ENCODE data around the gene PTPRN2.
"Not testable (repeated sequence)": the region's sequence is repeated elsewhere in the genome, so short reads cannot be mapped to it uniquely, and the experiment has no call there.

Gene PTPRN2

DNA sequence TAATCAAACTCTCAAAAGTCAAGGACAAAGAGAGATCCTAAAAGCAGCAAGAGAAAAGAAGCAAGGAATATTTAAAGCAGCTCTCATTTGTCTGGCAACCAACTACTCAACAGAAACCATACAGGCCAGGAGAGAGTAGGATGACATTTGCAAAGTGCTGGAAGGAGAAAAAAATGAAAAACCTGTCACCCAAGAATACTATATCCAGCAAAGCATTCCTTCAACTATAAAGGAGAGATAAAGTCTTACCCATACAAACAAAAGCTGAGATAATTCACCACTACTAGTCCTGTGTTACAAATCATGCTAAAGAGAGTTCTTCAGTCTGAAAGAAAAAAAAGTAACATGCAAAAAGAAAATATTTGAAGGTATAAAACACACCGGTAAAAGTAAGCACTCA, 357.7 kb downstream of the PTPRN2 start:
- DNase-seq (ENCODE audit: low spot score) = no peak

DNA sequence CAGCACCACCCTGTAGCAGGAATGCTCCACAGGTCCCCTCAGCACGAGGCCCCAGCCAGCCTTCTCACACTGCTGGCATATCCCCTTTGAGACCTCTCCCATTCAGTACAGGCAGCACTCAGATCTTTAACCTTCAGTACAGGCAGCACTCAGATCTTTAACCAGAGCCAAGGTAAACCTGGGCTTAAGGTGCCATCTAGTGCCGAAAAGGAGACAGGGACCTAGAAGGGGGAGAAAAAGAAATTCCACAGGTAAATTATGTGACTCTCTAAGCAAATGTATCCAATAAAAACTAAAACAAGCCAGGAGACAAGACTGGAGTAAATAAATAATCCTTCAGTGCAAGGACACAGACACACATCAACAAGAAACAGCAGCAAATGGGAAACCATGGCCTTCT, 358.6 kb downstream of the PTPRN2 start:
- peak; percentile 22 for DNase-seq (ENCODE audit: low spot score)

DNA sequence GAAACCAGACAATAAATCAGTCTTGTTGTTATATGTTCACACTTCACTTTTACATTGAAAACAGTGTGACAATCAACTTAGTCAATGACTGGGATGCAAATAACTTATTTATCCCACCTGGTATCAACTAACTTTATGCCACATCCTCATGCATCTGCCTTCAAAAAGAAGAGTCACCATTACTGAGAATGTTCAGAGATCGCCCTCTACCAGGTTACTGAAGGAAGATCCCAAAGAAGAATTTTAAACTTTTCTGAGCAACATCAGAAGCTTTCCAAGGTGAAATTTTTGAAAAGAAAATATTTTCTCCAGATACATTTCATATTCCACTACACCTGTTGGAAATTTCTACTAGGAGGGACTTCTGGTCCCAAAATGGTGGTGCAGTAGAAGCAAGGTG, 359.5 kb downstream of the PTPRN2 start:
- DNase-seq (ENCODE audit: low spot score) = no peak

DNA sequence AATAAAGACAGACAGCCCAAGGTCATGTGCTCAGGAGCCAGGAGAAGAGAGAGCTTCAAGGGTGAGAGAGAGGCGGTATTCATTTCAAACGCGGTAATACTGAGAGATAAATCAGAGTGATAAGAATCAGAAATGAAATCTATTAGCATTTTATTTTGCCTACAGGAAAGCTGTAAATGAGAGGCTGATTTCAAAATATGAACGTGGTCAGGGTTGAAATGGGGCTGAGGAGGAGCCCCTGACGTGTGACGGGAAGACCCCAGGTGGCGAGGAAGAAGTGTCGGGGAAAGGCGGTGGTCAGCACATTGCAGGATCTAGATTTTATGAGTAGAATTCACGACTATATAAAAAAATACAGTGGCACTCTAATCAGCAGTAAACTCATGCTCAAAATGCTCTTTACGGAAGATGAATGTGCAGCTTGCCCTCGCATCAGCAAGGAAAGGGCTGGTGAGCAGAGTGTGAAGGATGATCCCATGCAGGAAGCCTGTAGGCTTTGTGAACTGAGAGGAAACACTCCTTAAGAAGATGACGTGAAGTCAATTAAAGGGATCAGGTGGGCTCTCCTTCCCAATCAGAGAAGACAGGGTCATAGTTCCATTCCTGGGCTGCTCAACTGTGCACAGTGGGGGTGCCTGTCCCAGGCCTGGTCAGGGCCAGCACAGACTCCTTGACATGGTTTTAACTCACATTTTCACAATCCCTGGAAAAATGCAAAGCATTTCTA, 360.2 kb downstream of the PTPRN2 start:
- DNase-seq (ENCODE audit: low spot score) = no peak

DNA sequence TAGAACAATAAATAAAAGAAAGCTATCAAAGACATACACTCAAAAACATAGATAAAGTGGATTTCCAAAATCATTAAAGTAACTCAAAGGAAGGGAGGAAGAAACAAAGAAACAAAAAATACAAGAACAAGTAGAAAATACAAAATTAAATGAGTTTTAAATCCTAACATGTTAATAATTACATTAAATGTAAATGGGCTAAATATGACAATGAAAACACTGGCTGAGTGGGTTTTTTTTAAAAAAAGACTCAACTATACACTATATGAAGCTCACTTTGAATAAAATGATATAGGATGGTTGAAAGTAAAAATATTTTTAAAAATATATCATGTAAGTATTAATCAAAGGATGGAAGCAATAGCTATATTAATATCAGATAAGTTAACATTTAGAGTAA, 371.4 kb downstream of the PTPRN2 start:
- no peak for DNase-seq (ENCODE audit: low spot score)

DNA sequence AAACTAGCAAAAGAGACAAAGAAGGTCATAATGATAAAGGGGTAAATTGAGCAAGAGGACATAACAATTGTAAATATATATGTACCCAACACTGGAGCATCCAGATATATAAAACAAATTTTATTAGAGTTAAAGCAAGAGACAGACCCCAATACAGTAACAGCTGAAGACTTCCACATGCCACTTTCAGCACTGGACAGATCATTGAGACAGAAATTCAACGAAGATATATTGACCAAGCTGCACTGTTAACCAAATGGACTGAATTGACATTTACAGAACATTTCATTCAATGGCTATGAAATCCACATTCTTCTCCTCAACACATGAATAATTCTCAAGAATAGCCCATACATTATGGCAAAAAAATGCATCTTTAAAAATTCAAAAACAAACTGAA, 378.2 kb downstream of the PTPRN2 start:
- DNase-seq (ENCODE audit: low spot score) = no peak

DNA sequence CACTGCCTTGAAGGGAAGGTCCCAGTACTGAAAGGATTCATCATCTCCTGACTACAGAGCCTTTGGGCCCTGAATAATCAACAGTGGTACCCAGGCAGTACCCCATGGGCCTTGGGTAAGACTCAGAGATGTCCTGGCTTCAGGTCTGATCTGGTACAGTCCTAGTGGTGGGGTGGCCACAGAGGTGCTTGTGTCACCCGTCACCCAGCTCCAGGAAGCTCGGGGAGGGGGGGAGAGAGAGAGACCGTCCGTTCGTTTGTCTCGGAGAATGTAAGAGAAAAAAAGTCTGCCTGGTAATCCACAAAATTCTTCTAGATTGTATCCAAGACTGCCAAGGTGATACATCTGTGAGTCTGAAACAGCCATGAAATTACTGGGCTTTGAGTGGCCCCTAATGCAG, 381.3 kb downstream of the PTPRN2 start:
- no peak for DNase-seq (ENCODE audit: low spot score)

DNA sequence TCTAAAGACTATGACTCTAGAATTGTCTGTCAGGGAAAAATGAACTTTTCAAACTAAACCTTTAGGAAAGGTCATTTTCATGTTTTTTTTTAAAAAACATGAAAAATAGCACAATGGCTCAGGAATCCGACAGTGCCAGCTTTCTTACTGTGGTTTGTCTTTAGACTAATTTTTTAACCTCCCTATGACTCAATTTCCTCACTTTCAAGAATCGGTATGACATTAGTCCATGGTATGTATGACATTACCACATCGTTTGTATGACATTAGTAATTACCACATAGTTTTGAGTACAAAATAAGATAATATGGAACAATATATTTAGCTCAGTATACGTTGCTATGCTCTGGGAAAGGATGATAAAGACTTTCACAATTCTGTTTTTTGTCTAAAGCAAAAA, 383.2 kb downstream of the PTPRN2 start:
- no peak for DNase-seq (ENCODE audit: low spot score)

DNA sequence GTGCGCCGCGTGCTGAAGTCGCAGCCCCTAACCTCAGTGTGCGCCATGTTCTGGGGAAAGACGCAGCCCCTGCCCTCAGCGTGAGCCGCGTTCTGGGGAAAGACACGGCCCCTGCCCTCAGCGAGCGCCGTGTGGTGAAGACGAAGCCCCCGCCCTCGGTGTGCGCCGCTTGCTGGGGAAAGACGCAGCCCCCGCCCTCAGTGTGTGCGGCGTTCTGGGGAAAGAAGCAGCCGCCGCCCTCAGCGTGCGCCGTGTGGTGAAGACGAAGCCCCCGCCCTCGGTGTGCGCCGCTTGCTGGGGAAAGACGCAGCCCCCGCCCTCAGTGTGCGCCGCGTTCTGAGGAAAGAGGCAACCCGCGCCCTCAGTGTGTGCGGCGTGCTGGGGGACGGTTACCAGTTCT, 383.7 kb downstream of the PTPRN2 start:
- DNase-seq (ENCODE audit: low spot score) = not testable (repeated sequence)

DNA sequence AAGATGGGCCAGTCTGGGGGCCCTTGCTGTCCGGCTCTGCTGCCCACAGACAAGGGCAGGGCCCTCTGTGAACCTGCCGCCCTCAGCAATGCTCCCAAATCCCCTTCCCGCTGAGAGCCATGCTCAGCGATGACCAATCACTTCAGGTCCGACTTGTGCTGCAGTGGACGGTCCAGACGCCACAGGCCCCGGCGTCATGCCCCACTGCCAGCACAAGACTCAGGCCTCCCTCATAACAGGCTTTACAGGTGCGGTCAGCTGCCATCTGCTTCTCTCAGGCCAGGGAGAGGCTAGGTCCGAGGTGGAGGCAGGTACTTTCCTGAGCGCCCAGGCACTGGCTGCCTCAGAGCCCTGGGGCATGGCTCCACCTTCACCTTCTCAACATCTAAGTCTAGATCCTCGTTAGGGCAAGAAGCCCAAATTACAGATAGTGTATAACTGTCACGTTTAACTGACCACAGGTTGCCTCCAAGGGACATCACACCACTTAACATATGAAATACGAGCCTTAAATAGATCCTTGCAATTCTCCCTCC, 393.2 kb downstream of the PTPRN2 start:
- DNase-seq (ENCODE audit: low spot score) = no peak

DNA sequence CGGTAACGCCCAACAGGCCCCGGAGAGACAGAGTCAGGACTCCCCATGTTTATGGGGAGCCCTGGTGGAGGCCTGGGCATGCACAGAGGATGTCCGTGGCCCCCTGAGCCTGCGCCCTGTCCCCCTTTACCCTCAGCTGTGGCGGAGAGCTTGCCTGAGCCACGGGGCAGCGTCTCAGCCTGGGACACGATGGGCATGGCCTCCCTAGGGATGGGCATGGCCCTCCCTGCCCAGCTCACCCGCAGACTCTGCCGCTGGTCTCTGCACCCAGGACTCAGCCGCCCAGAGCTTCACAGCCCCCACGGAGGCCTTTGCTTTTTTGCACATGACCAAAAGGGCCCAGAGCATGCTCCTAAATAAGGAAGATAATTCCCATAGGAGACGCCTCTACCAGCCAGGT, 394.2 kb downstream of the PTPRN2 start:
- no peak for DNase-seq (ENCODE audit: low spot score)

DNA sequence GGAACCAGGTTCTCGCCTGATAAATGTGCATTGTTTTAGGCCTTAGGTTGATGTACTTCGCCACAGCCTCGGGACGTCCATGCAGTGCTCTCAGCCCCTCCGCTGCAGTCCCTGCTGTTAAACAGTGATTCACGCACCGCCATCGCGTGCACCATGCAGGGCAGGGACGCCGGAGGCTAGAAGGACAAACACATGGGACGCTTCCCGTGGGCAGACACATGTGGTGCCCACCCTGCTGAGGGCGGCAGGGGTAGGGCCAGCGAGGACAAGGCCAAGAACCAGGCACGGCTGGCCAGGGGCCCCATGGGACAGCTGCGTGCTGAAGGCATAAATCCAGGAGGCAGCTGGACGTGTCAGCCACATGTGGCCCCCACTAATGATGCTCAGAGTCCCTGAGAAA, 394.7 kb downstream of the PTPRN2 start:
- no peak for DNase-seq (ENCODE audit: low spot score)

DNA sequence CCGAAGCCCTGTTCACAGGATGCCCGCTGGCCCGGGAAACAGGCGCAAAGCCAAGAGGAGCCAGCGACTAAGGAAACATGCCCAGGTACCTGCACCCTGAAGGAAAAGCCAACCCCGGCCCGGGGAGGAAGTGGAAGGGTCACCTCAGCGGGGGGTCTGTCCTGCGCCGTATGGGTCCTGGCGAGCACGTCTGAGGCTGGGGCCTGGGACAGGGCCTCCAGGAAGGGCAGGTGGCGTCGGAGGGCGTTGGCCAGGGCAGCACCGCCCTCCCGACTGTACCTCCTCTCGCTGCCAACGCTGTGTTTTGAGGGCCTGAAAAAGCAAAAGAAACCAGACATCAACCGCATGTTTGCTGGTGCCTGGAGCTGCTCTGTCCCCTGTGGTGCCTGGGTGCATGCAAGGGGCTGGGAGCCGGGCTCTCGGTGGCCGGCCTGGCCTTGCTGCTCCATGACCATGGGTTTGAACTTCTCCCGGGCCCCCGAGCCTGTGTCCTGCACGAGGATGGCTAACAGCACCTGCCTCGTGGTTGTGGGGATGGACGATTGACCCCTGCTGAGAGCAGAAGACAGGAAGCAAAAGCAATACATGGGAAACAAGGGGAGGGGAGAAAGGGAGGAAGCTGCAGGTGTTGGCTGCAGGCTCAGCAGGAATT, 395.3 kb downstream of the PTPRN2 start:
- no peak for DNase-seq (ENCODE audit: low spot score)

DNA sequence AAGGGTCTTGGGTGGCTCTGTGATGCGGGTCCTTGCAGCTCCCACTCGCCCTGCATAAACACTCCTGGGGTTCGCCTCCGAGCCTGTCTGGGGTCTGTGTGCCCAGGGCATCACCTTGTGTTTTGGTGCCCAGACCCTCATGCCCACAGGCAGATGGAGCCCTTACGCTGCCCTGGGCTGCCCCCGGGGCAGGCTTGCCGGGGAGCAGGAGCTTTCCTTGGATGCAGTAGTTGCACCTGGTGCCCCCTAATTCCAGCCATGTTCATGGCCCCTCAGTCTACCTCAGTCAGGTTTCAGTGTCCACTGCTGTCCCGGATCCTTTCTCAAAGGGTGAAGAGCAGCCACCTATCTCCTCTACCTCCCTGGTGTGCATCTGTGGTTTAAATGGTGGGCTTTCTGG, 396.0 kb downstream of the PTPRN2 start:
- no peak for DNase-seq (ENCODE audit: low spot score)

DNA sequence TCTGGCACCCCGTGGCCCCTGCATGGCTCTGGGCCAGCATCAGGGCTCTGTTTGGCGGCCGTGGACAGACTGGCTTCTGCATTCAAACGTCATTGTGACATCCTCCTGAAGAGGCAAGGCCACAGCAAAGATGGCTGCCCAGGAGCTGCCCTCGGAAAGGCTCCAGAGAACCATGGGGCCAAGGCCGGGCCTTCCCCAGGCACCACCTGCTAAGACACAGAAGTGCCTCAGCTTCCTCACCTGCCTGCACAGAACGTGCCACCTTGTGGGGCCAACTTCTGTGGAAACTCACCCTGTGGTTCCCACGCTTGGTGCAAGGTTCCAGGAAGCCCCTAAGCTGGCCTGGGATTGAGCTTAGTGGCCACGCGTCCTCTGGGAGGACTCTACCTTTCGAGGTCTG, 396.9 kb downstream of the PTPRN2 start:
- DNase-seq (ENCODE audit: low spot score) = no peak

DNA sequence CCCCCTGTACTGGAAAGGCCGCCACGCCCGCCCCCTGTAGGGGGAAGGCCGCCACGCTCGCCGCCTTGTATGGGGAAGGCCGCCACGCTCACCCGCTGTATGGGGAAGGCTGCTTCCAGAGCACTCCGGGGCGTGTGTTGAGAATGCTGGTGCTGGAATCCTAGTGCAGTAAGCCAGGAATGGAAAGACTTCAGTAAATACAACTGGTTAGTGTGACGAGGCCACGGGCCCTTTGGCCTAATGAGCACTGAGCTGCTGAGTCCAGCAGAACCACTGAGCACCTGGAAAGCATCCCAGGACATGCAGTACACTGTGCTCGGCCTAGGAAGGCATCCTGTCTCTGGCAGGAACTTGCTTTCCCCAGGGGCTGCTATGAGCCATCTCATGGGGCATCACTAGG, 398.9 kb downstream of the PTPRN2 start:
- DNase-seq (ENCODE audit: low spot score) = no peak

DNA sequence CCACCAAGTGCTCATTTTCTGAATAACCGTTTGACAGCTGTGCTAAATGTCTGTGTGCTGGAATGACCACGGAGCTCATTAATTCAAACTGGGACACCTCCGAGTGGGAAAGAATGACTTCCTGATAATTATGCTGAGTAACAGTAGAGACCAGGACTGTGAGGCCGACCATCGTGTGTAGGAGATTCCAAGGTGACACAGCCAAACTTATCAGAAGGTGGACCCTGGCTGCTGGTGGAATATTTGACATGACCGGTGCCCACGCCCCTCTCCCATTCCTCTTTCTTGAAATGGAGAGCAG, 400.0 kb downstream of the PTPRN2 start:
- DNase-seq (ENCODE audit: low spot score) = no peak

DNA sequence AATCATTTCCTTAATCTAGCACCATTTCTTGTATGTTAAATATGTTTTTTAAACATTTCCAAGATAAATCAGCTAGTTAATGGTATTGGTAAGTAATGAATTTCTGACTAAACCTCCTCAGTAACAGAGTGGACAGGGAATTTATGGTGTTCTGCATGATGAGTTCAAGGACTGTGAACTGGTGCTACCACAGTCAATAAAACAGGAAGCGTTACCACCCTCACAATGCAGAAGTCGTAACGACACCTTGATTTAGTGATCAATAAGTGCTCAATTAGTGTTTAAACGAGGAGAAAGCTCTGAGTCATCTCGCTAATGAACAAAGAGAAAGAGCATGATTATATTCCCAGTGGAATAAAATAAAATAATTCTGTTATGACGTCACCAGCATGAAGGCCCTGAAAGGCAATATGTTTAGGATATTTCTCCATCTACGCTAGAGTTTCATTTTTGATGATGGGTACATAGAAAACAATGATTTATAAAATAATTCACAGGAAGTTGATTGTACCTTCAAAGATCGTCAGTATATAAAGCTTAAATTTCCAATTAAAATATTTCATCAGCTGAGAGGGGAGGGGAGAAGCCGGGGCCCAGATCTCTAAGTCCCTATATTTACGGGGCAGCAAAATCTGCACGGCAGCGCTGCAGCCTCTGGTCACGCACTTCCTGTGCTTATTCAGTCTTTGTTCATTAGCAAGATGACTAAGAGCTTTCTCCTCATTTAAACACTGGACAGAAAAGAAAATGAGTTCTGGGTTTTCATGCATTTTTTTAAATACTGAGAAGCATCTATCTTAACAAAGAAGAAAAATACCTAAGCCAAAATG, 400.5 kb downstream of the PTPRN2 start:
- DNase-seq (ENCODE audit: low spot score) = no peak

DNA sequence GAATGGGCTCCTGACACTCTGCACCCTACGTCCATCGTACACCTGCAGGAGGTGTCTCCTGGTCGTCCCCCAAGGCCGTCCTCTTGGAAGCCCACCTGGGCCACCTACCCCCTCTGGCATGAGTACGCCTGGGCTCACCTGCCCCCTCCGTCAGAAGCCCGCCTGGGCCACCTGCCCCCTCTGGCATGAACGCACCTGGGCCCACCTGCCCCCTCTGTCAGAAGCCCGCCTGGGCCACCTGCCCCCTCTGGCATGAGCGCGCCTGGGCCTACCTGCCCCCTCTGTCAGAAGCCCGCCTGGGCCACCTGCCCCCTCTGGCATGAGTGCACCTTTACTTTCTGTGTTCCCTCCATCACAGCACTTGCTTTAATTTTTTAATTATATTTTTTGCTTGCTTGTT, 401.2 kb downstream of the PTPRN2 start:
- no peak for DNase-seq (ENCODE audit: low spot score)

DNA sequence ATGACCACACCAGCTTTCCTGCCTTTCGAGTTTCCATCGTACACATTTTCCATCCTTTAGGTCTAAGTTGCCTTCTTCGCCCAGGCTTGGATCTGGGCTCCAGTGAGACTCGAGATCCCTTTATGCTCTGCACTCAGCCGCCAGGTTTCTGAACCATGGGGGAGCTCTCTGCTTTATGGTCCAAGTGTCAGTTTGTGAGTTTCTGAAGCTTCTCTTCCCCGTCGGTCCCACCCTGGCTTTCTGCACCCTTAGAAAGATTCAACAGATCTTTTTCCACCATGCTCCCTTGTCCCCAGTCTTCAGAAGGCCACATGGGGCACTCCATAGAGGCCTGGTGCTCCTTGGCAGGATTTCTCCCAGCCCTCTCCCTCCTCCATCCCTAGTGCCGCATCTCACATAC, 402.0 kb downstream of the PTPRN2 start:
- DNase-seq (ENCODE audit: low spot score) = no peak

DNA sequence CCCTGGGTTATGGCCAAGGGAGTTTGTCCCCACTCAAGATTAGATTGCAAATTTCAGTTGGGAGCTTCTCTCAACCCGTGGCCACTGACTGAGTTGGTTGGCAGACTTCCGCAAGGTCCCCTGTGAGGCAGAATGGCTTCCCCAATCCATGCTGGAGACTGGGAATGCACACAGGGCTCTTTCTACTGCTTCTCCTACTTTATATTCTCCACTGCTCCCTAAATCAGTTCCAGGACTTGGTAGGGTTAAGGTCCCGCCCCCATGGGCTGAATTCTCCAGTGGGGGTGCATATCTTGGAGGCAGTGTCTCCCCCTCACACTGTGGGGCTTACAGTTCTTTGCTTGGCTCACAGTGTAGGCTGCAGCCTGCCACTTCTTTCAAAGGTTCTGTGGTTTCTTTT, 404.2 kb downstream of the PTPRN2 start:
- DNase-seq (ENCODE audit: low spot score) = no peak

DNA sequence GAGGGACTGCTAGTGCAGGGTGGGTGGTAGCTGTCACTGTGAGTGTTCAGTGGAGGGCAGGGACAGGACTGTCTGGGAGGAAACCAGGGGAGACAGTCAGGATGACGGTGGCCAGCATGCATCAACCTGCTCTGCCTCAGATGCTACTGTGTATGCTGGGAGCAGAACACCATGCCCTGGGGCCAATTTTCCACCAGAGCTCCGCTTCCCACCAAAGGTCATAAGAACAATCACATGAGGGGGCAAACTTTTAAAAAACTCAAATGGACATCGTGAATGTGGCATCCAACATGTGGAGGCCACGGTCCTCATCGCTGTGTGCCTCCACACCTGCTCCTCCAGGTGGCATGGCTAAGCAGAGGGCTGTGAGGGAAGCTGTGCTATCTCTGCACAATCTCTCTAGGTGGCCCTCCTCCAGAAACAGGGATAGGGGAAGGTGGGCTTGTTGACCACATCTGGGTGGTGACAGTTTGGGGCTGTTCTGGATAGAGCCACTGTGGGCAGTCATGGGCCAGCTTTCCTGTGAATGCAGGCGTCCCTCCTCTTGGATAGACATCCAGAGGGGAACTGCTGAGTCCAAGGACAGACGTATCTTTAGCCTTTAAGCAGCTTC, 411.0 kb downstream of the PTPRN2 start:
- no peak for DNase-seq (ENCODE audit: low spot score)

DNA sequence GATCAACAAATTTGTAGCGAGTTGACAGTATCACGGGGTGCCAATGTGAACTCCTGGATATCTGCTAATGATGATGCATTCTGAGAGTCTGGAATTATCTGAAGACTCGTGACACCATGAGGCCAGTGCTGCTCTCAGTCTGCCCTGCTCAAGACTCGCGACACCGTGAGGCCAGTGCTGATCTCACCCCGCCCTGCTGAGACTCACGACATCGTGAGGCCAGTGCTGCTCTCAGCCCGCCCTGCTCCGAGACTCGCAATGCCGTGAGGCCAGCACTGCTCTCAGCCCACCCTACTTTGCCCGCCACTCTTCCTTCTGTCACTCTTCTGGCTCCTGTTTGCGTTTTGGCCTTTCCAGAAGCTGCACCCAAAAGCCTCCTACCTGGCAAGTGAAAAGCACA, 411.8 kb downstream of the PTPRN2 start:
- DNase-seq (ENCODE audit: low spot score) = no peak

All from SW480 (cell line).